Astrocyte (in vitro differentiated cells and primary cell): ENCODE data around the gene ZNF683. TPM values are rescaled to one million over a fixed set of nuclear protein-coding genes. Genes with fewer than 3 reads are reported as not detected.
"Not testable (repeated sequence)": the region's sequence is repeated elsewhere in the genome, so short reads cannot be mapped to it uniquely, and the experiment has no call there.

Source experiments
- DNase-seq: peaks from one replicate; pipeline ENCODE4 v3.0.0-alpha.2; 2010; ENCODE audit warnings: low read depth
- FAIRE-seq: peaks from 2 replicates; lab custom pipeline; 2011; peaks lifted over from hg19 to GRCh38; lab: Jason Lieb, UNC
- H2AFZ ChIP-seq: 2 replicates; pipeline ENCODE4 v1.6.0; 2012; ENCODE audit warnings: low read depth, low read length, inconsistent platforms
- H3K27ac ChIP-seq: 2 replicates; pipeline ENCODE4 v1.5.1; 2011; ENCODE audit warnings: low read depth, low read length, inconsistent platforms
- H3K27me3 ChIP-seq: 2 replicates; pipeline ENCODE4 v1.6.0; 2011; ENCODE audit warnings: low read length, inconsistent platforms; ENCODE audit not compliant: insufficient read depth
- H3K36me3 ChIP-seq: 2 replicates; pipeline ENCODE4 v1.5.1; 2011; ENCODE audit warnings: low read length, inconsistent platforms; ENCODE audit not compliant: insufficient read depth
- H3K4me1 ChIP-seq: 2 replicates; pipeline ENCODE4 v1.5.1; 2011; ENCODE audit warnings: low read length, inconsistent platforms; ENCODE audit not compliant: insufficient read depth
- H3K4me2 ChIP-seq: 2 replicates; pipeline ENCODE4 v1.6.0; 2012; ENCODE audit warnings: low read length, inconsistent platforms
- H3K4me3 ChIP-seq: 2 replicates; pipeline ENCODE4 v1.5.1; 2011; ENCODE audit warnings: low read depth, mild to moderate bottlenecking, low read length, inconsistent platforms; ENCODE audit not compliant: insufficient read depth
- H3K79me2 ChIP-seq: 2 replicates; pipeline ENCODE4 v1.6.0; 2012; ENCODE audit warnings: mild to moderate bottlenecking, low read length, inconsistent platforms; ENCODE audit not compliant: insufficient read depth
- H3K9ac ChIP-seq: 2 replicates; pipeline ENCODE4 v1.6.0; 2012; ENCODE audit warnings: mild to moderate bottlenecking, low read length, inconsistent platforms
- H3K9me3 ChIP-seq: 2 replicates; pipeline ENCODE4 v1.5.1; 2012; ENCODE audit warnings: low read depth, mild to moderate bottlenecking, low read length, inconsistent platforms; ENCODE audit not compliant: insufficient read depth
- H4K20me1 ChIP-seq: 2 replicates; pipeline ENCODE4 v1.6.0; 2012; ENCODE audit warnings: low read length, inconsistent platforms; ENCODE audit not compliant: insufficient read depth
- H3K27ac Mint-ChIP-seq: one replicate; pipeline ENCODE4 v1.8.0; 2021; ENCODE audit warnings: mild to moderate bottlenecking, mixed read lengths; ENCODE audit not compliant: unreplicated experiment
- H3K27me3 Mint-ChIP-seq: one replicate; pipeline ENCODE4 v1.8.0; 2021; ENCODE audit warnings: low read depth, mixed read lengths; ENCODE audit not compliant: unreplicated experiment
- H3K36me3 Mint-ChIP-seq: one replicate; pipeline ENCODE4 v1.8.0; 2021; ENCODE audit warnings: low read depth, mixed read lengths; ENCODE audit not compliant: unreplicated experiment
- H3K4me1 Mint-ChIP-seq: one replicate; pipeline ENCODE4 v1.8.0; 2021; ENCODE audit warnings: low read depth, mixed read lengths; ENCODE audit not compliant: unreplicated experiment
- H3K4me3 Mint-ChIP-seq: one replicate; pipeline ENCODE4 v1.8.0; 2021; ENCODE audit warnings: mild to moderate bottlenecking, moderate library complexity, mixed read lengths; ENCODE audit not compliant: unreplicated experiment
- H3K9me3 Mint-ChIP-seq: one replicate; pipeline ENCODE4 v1.8.0; 2021; ENCODE audit warnings: mild to moderate bottlenecking, mixed read lengths; ENCODE audit not compliant: unreplicated experiment
- EZH2 ChIP-seq: IDR thresholded peaks from 2 replicates; pipeline ENCODE4 v1.6.1; 2012; ENCODE audit warnings: mild to moderate bottlenecking, low read length, inconsistent platforms; ENCODE audit not compliant: insufficient read depth
- total RNA-seq: library from RNA; stranded (reverse); gene quantifications from 2 replicates; pipeline ENCODE4 v1.2.1, GENCODE V29; 2021
- TF ChIP-seq, protein P1 (sequence below): IDR thresholded peaks from 2 replicates; pipeline ENCODE4 v1.5.1; 2011; ENCODE audit warnings: low read depth, mild to moderate bottlenecking, inconsistent platforms, low read length, moderate library complexity; ENCODE audit not compliant: insufficient read depth

The ZNF683 gene
- total RNA-seq, 1 donor from 2014 or later, result not detected

DNA sequence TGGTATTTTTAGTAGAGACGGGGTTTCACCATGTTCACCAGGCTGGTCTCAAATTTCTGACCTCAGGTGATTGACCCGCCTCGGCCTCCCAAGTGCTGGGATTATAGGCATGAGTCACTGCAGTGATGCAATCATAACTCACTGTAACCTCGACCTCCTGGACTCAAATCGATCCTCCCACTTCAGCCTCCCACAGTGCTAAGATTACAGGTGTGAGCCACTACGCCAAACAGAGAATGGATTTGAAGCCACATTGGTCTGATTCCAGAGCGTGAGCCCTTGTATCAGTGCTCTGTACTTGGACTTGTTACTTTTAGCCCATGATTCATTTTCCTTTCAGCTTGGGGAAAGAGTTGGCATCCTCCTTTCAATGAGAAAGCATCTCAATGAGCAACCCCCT is 14.9 kb upstream of the ZNF683 start:
- Mint-ChIP-seq H3K4me3 (no peak overlapping the region), H3K27me3 (peaks cover 5% of the 10 kb centered on the region), H3K9me3 (no peaks in the 10 kb centered on the region), H3K4me1 (peaks cover 11% of the 10 kb centered on the region), H3K36me3 (no peaks in the 10 kb centered on the region), H3K27ac (no peak overlapping the region)
- H3K36me3 ChIP-seq, result no peaks in the 10 kb centered on the region
- no peak overlapping the region for H3K27ac ChIP-seq
- TF ChIP-seq EZH2, result no peak
- TF ChIP-seq, protein P1, sequence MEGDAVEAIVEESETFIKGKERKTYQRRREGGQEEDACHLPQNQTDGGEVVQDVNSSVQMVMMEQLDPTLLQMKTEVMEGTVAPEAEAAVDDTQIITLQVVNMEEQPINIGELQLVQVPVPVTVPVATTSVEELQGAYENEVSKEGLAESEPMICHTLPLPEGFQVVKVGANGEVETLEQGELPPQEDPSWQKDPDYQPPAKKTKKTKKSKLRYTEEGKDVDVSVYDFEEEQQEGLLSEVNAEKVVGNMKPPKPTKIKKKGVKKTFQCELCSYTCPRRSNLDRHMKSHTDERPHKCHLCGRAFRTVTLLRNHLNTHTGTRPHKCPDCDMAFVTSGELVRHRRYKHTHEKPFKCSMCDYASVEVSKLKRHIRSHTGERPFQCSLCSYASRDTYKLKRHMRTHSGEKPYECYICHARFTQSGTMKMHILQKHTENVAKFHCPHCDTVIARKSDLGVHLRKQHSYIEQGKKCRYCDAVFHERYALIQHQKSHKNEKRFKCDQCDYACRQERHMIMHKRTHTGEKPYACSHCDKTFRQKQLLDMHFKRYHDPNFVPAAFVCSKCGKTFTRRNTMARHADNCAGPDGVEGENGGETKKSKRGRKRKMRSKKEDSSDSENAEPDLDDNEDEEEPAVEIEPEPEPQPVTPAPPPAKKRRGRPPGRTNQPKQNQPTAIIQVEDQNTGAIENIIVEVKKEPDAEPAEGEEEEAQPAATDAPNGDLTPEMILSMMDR, result no peak
- H3K4me2 ChIP-seq, result no peak overlapping the region
- DNase-seq (peak; percentile 47), FAIRE-seq (no peak)
- H3K27me3 ChIP-seq, result no peaks in the 10 kb centered on the region
- peaks cover 17% of the 10 kb centered on the region for H3K4me1 ChIP-seq
- no peak overlapping the region for H2AFZ ChIP-seq
- no peak overlapping the region for H3K4me3 ChIP-seq
- H3K79me2 ChIP-seq, result no peaks in the 10 kb centered on the region
- H3K9ac ChIP-seq, result no peak overlapping the region
- H3K9me3 ChIP-seq, result no peaks in the 10 kb centered on the region
- no peaks in the 10 kb centered on the region for H4K20me1 ChIP-seq

DNA sequence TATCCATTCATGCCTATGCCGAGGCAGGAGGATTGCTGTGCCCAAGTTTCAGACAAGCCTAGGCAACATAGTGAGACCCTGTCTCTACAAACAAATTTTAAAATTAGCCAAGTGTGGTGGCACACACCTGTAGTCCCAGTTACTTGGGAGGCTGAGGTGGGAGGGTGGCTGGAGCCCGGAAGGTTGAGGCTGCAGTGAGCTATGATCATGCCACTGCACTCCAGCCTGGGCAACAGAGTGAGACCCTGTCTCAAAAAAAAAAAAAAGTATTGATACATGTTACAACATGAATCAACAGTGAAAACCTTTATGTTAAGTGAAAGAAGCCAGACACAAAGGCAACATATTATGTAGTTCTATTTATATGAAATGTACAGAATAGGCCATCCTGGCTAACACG is 12.5 kb upstream of the ZNF683 start:
- H3K4me1 ChIP-seq, result peaks cover 17% of the 10 kb centered on the region
- H3K27me3 ChIP-seq, H3K27me3 Mint-ChIP-seq, H3K9ac ChIP-seq, H4K20me1 ChIP-seq, H3K4me2 ChIP-seq, H3K9me3 Mint-ChIP-seq, H3K4me3 Mint-ChIP-seq, H3K36me3 Mint-ChIP-seq, FAIRE-seq, DNase-seq, H3K4me3 ChIP-seq, H2AFZ ChIP-seq, H3K36me3 ChIP-seq, H3K79me2 ChIP-seq, H3K27ac ChIP-seq, H3K27ac Mint-ChIP-seq, H3K9me3 ChIP-seq: not testable (repeated sequence)
- peaks cover 11% of the 10 kb centered on the region for H3K4me1 Mint-ChIP-seq

DNA sequence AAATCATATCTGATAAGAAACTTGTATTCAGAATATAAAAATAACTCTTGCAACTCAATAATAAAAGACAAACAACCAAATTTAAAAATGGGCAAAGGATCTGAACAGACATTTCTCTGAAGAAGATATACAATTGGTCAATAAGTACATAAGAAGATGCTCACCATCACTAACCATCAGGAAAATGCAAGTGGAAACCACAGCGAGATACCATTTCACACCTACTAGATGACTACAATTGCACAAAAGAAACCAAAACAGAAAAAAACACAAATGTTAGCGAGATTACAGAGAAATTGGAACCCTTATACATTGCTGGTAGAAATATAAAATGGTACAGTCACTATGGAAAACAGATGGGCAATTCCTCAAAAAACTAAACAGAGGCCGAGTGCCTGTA is 11.5 kb upstream of the ZNF683 start:
- no peak overlapping the region for H3K4me3 Mint-ChIP-seq
- Histone ChIP-seq H4K20me1 (no peaks in the 10 kb centered on the region), H3K27me3 (no peaks in the 10 kb centered on the region), H3K36me3 (no peaks in the 10 kb centered on the region), H3K9me3 (no peaks in the 10 kb centered on the region), H3K4me2 (no peak overlapping the region), H3K79me2 (no peaks in the 10 kb centered on the region), H3K27ac (no peak overlapping the region), H2AFZ (no peak overlapping the region), H3K4me1 (peaks cover 17% of the 10 kb centered on the region), H3K4me3 (no peak overlapping the region), H3K9ac (no peak overlapping the region)
- peaks cover 3% of the 10 kb centered on the region for H3K27me3 Mint-ChIP-seq
- no peaks in the 10 kb centered on the region for H3K36me3 Mint-ChIP-seq
- H3K9me3 Mint-ChIP-seq, result no peaks in the 10 kb centered on the region
- no peak overlapping the region for H3K27ac Mint-ChIP-seq
- FAIRE-seq, result no peak
- peaks cover 9% of the 10 kb centered on the region for H3K4me1 Mint-ChIP-seq
- no peak for DNase-seq
- no peak for TF ChIP-seq EZH2
- TF ChIP-seq, protein P1, result no peak
